Activated T-cell treated with anti-CD3 and anti-CD28 coated beads, Interleukin-2, amount 50 U/mL, for 4 hours (primary cell): ENCODE data around the gene TP53INP2. TPM values are rescaled to one million over a fixed set of nuclear protein-coding genes. Genes with fewer than 3 reads are reported as not detected.

Experiments
- total RNA-seq, 3 donors: library from RNA; stranded (reverse); gene quantifications; one replicate each; pipeline ENCODE4 v1.2.1, GENCODE V29; 2021

The TP53INP2 gene
- total RNA-seq, 3 donors from 2014 or later, result 1.1 to 1.7 (median 1.7) TPM

Other genes starting within 250 kb of the TP53INP2 start
- gene DYNLRB1, start 187.9 kb upstream of the TP53INP2 start, total RNA-seq, result 100 to 1,000 TPM; 103 to 116 (median 112) TPM
- gene MAP1LC3A, start 145.6 kb upstream of the TP53INP2 start, total RNA-seq, result 1 to 10 TPM in 2 of 3 donors, under 1 TPM in 1; 0.55 to 1.3 (median 1.2) TPM
- 10 to 100 TPM; 21.5 to 27.3 (median 25.0) TPM for gene PIGU, start 27.3 kb upstream of the TP53INP2 start, total RNA-seq
- 10 to 100 TPM; 18.9 to 23.0 (median 19.7) TPM for gene NCOA6, start 121.3 kb downstream of the TP53INP2 start, total RNA-seq
- gene GGT7, start 168.5 kb downstream of the TP53INP2 start, total RNA-seq, result 10 to 100 TPM; 11.6 to 13.5 (median 13.2) TPM
- gene ACSS2, start 172.3 kb downstream of the TP53INP2 start, total RNA-seq, result 10 to 100 TPM in 2 of 3 donors, 1 to 10 TPM in 1; 6.0 to 10.6 (median 10.4) TPM